ENCODE measurements around the gene ZBED2. TPM values are rescaled to one million over a fixed set of nuclear protein-coding genes. Genes with fewer than 3 reads are reported as not detected.

ZBED2 gene
- total RNA-seq, 2 experiments from 2014 or later: 27.2 to 90.6 TPM

DNA sequence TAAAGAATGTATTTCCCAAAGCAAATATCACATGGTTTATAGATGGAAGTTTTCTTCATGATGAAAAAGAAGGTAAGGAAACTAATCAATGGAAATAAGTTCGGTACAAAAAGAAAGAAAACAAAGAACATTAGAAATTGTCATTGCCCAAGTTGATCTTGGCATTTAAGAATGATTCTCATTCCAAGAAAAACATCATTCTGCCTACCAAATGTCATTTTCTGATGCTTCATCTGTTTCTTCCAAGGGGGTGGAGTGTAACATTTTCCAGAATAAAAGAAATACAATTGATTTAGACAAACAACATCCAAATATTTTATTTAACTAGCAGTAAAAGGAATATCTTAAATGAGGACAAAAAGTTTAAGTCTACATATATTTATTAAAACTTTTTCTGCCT lies 3.0 kb upstream of the ZBED2 start:
- ATAC-seq (no peak), DNase-seq (no peak)
- Mint-ChIP-seq H3K9me3 (ENCODE audit: low read depth) (peaks cover 3% of the 10 kb centered on the region), H3K27me3 (no peaks in the 10 kb centered on the region), H3K36me3 (peaks cover 74% of the 10 kb centered on the region), H3K4me3 (no peak overlapping the region), H3K4me1 (peaks cover 76% of the 10 kb centered on the region), H3K27ac (peak overlapping the region; percentile 50)
- CTCF ChIA-PET: interaction anchor here (1.2 to 3.1 kb wide), 3 partner anchors 18 to 58 kb away, joined by 3 to 11 read pairs (median 8); no protein-coding TSS in a partner anchor

DNA sequence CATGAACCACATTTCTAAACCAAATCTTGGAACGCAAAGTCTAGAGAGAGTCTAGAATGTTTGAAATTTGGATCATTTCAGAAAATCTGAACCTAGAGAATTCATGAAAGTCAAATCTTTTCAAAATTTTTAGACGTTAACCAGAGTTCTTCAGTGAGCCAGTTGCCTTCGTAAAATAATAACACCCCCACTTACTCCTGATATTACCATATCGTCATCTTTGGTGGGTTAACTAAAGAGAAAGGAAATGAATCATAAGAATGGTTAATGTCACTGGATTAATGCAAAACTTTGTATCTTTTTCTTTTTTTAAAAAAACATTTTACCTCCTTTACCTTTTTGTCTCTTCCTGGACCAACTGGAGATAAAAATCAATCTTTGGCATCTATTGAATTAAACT lies 1.2 kb upstream of the ZBED2 start:
- ATAC-seq (peak; percentile 65), DNase-seq (no peak)
- H3K36me3 Mint-ChIP-seq: peaks cover 77% of the 10 kb centered on the region
- peak overlapping the region; percentile 83 for H3K4me3 Mint-ChIP-seq
- H3K27me3 Mint-ChIP-seq: no peaks in the 10 kb centered on the region
- CTCF ChIA-PET: interaction anchor here (0.8 kb wide), 1 partner anchor 11 kb away, joined by 3 read pairs; no protein-coding TSS in a partner anchor
- H3K9me3 Mint-ChIP-seq (ENCODE audit: low read depth): peaks cover 3% of the 10 kb centered on the region
- H3K27ac Mint-ChIP-seq: peak overlapping the region; percentile 87
- H3K4me1 Mint-ChIP-seq: peaks cover 77% of the 10 kb centered on the region

DNA sequence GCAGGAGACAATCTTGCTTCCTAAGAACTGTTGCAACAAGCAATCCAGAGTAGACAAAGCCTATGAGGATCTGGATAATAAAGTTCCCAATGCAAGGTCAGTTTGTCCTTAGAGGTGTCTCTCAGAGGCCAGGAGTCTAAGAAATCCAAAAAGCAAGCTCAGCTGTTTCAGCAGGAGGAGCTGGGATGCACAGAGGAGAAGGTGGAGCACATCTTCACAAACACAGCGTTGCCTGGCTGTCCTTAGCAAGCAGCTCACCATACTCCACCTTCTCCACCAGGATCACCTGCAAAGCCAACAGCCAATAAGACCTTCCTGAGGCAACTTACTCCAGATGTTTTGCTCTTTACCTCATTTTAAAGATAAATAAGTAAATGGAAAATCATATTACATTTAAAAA lies 365 bp downstream of the ZBED2 start:
- H3K27me3 Mint-ChIP-seq: no peaks in the 10 kb centered on the region
- DNase-seq (no peak), ATAC-seq (no peak)
- H3K4me1 Mint-ChIP-seq: peaks cover 81% of the 10 kb centered on the region
- H3K36me3 Mint-ChIP-seq: peaks cover 77% of the 10 kb centered on the region
- H3K4me3 Mint-ChIP-seq: peak overlapping the region; percentile 83
- H3K27ac Mint-ChIP-seq: peak overlapping the region; percentile 87
- CTCF ChIA-PET: interaction anchor here (0.7 to 3.5 kb wide), 7 partner anchors 9 to 105 kb away, joined by 3 to 21 read pairs (median 4); no protein-coding TSS in a partner anchor
- H3K9me3 Mint-ChIP-seq (ENCODE audit: low read depth): peaks cover under 1% of the 10 kb centered on the region

DNA sequence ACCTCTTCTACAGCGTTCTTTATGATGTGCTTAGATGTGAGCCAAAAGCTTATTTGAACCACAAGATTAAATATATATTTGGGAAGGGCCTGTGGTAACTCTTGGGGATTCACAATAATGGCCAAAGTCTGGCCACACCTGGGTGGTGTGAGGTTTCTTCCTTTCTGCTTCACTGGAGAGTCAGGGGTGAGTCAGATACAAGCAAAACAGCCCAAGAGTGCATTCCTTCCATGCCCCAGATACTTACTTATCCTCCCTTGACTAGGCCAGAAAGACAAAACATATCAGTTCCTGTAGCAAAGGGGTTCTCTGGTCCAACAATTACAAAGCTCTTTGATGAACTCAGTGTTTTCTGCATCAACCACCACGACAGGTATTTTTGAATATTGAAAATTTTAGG lies 941 bp downstream of the ZBED2 start:
- Mint-ChIP-seq H3K9me3 (ENCODE audit: low read depth) (no peaks in the 10 kb centered on the region), H3K4me1 (peaks cover 84% of the 10 kb centered on the region), H3K36me3 (peaks cover 78% of the 10 kb centered on the region), H3K27ac (peak overlapping the region; percentile 87), H3K27me3 (no peaks in the 10 kb centered on the region), H3K4me3 (peak overlapping the region; percentile 83)
- CTCF ChIA-PET: interaction anchor here (1.1 to 3.5 kb wide), 7 partner anchors 9 to 106 kb away, joined by 3 to 21 read pairs (median 4); no protein-coding TSS in a partner anchor
- no peak for DNase-seq
- peak; percentile 27 for ATAC-seq

DNA sequence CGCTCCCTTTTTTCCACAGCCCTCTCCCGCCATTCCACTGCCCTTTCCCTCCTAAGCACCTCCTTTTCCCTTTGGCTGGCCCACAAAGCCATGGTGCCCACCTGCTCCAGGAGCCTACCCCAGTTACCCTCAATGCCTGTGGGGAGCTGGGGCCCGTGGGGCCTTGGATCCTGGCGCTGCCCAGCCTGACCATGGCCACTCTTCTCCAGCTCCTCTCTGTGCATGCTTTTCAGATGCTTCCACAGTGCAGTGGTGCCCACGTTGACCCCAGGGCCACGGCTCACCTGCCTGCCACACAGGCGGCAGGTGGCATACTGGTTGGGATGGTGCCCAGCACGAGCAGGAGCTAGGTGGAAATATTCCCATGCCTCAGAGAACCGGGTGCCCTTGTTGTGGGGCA lies 1.5 kb downstream of the ZBED2 start:
- no peaks in the 10 kb centered on the region for H3K9me3 Mint-ChIP-seq (ENCODE audit: low read depth)
- DNase-seq (no peak), ATAC-seq (peak; percentile 3)
- peaks cover 79% of the 10 kb centered on the region for H3K36me3 Mint-ChIP-seq
- no peaks in the 10 kb centered on the region for H3K27me3 Mint-ChIP-seq
- peaks cover 84% of the 10 kb centered on the region for H3K4me1 Mint-ChIP-seq
- peak overlapping the region; percentile 83 for H3K4me3 Mint-ChIP-seq
- CTCF ChIA-PET: interaction anchor here (1.1 to 3.5 kb wide), 8 partner anchors 9 to 106 kb away, joined by 3 to 21 read pairs (median 6); no protein-coding TSS in a partner anchor
- H3K27ac Mint-ChIP-seq: peak overlapping the region; percentile 87

DNA sequence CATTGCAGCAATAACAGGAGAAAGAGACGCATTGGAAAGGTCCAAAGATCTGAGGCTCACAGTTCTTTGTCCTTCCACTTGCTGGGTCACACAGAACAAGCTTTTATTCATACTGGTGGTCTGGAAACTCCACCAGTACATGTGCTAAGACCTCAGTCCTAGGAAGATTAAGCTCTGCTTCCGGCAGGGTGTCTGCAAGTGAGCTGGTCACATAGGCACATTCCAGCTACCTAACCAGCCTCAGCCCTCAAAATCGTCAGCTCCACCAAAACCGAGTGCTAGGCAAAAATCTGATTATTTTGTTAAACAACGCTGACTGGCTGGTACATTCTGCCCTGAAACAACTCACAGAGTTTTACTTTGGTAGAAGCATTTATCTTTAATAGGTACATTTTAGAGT lies 2.2 kb downstream of the ZBED2 start:
- Mint-ChIP-seq H3K4me3 (peak overlapping the region; percentile 83), H3K27me3 (no peaks in the 10 kb centered on the region), H3K27ac (peak overlapping the region; percentile 87), H3K4me1 (peaks cover 84% of the 10 kb centered on the region), H3K9me3 (ENCODE audit: low read depth) (no peaks in the 10 kb centered on the region), H3K36me3 (peaks cover 78% of the 10 kb centered on the region)
- CTCF ChIA-PET: interaction anchor here (1.3 to 3.5 kb wide), 5 partner anchors 11 to 98 kb away, joined by 3 to 21 read pairs (median 9); no protein-coding TSS in a partner anchor
- no peak for DNase-seq
- ATAC-seq: peak; percentile 17

DNA sequence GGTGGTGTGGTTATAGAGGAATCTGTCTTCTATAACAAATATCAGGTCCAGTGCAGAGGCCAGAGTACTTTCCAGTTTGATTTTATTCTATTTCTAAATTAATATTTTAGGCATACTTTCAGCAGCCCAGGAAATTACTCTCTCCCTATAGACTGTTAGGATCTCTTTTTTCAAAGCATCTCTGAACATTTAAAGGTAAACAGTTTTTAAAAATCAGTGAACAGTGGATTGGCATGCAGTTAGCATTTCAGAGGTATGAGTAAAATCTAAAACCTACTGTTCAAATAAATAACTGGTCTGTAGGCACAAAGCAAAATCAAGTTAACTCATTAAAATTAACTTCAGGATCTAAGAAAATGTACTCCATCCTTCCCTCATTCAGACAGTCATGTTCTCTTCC lies 3.0 kb downstream of the ZBED2 start:
- Mint-ChIP-seq H3K4me3 (peak overlapping the region; percentile 83), H3K27ac (peak overlapping the region; percentile 87), H3K36me3 (peaks cover 80% of the 10 kb centered on the region), H3K9me3 (ENCODE audit: low read depth) (no peaks in the 10 kb centered on the region), H3K4me1 (peaks cover 80% of the 10 kb centered on the region), H3K27me3 (no peaks in the 10 kb centered on the region)
- ATAC-seq (no peak), DNase-seq (no peak)
- CTCF ChIA-PET: interaction anchor here (1.4 to 3.8 kb wide), 3 partner anchors 15 to 99 kb away, joined by 3 to 24 read pairs (median 21); no protein-coding TSS in a partner anchor

DNA sequence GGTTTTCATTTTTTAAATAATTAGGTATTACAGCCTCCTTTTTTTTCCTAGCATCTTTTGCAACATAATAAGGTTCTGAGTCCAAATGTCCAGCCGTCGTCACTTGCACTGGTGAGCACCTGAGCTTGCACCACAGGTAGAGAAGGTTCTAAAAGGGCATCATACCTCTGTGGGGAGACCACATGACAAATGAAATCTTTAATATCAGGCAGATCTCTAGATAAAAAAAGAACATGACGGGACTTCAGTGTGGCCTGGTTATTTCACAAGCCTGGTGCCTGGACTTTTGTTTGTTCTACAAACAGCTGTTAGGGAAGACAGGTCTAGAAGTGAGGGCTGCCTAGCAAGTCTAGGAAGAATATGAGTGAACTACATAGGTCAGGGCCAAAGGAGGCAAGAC lies 3.6 kb downstream of the ZBED2 start:
- ATAC-seq: no peak
- Mint-ChIP-seq H3K27me3 (no peaks in the 10 kb centered on the region), H3K27ac (peak overlapping the region; percentile 79), H3K4me3 (peak overlapping the region; percentile 83), H3K9me3 (ENCODE audit: low read depth) (no peaks in the 10 kb centered on the region), H3K36me3 (peaks cover 81% of the 10 kb centered on the region), H3K4me1 (peaks cover 79% of the 10 kb centered on the region)
- CTCF ChIA-PET: interaction anchor here (0.8 to 3.8 kb wide), 3 partner anchors 13 to 25 kb away, joined by 3 to 24 read pairs (median 4); no protein-coding TSS in a partner anchor
- no peak for DNase-seq

DNA sequence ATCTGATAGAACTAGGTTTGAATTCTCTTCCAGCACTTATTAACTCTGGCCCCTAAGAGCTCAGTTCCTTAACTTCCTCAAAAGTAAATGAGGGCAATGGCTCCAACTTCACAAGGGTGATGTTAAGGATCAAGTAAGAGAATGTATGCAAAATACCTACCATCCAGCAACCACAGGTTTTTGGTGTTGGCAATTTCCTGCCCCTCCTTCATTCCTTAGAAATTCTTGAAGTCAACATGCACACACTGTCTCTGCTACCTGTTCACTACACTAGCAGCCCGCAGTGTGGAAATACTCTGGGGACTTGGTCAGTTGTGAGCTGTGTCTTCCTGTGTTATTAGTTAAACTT lies 5.0 kb downstream of the ZBED2 start:
- Mint-ChIP-seq H3K4me1 (peaks cover 70% of the 10 kb centered on the region), H3K9me3 (ENCODE audit: low read depth) (no peaks in the 10 kb centered on the region), H3K36me3 (peaks cover 81% of the 10 kb centered on the region), H3K27ac (peak overlapping the region; percentile 55), H3K4me3 (no peak overlapping the region), H3K27me3 (no peaks in the 10 kb centered on the region)
- CTCF ChIA-PET: interaction anchor here (1.3 to 3.8 kb wide), 4 partner anchors 13 to 79 kb away, joined by 4 to 24 read pairs (median 10); no protein-coding TSS in a partner anchor
- ATAC-seq (no peak), DNase-seq (no peak)

DNA sequence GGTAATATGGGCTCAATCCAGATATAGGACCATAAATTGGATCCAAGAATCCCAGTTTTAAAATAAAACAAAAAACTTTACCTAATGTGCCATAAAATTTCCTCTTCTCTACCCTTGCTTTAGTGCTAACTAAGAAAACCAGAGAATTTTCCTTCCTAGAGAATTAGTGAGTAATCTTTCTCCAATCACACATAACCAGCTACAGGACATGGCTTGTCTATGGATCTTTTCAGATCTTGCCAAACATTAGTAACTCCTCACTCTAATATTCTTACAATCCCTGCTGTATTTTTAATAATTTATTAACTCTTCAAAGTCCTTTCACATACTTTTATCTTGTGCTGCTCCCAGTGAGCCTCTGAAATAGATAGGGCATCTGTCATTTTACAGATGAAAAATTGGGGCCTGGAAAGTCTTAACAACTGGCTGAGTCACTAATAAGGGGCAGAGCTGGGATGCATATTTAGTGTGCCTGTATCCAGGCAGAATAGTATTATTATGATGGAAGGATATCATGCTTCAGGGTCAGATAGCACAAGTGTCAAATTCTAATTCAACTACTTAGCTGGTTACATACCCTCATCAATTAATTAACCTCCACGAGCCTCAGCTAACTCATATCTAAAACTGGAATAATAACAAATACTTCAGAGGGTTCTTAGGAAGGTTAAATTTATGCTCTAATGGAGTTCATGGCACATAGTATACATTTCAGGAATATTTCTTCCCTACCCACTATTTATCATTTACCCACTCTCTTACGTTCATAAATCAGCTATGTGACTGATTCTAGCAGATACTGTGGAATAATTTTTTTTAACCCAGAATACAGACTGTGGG lies 5.6 kb downstream of the ZBED2 start:
- no peak overlapping the region for H3K4me3 Mint-ChIP-seq
- CTCF ChIA-PET: interaction anchor here (1.3 to 3.8 kb wide), 4 partner anchors 12 to 79 kb away, joined by 4 to 24 read pairs (median 10); no protein-coding TSS in a partner anchor

DNA sequence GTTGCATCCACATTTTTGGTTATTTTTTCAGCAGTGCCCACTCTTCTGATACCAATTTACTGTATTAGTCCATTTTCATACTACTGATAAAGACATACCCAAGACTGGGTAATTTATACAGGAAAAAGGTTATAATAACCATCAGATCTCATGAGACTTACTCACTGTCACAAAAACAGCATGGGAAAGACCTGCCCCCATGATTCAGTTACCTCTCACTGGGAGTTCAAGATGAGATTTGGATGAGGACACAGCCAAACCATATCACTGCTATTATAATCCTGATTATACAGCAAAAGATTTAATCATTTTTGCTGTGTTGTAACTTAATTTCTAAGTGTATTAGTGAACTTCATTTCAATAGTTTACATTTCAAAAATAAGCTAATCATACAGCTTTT lies 6.6 kb downstream of the ZBED2 start:
- Mint-ChIP-seq H3K9me3 (ENCODE audit: low read depth) (no peaks in the 10 kb centered on the region), H3K4me1 (peaks cover 63% of the 10 kb centered on the region), H3K27ac (no peak overlapping the region), H3K27me3 (no peaks in the 10 kb centered on the region), H3K36me3 (peaks cover 83% of the 10 kb centered on the region), H3K4me3 (no peak overlapping the region)
- no peak for ATAC-seq
- CTCF ChIA-PET: interaction anchor here (2.4 to 3.8 kb wide), 2 partner anchors 11 to 28 kb away, joined by 15 to 24 read pairs; no protein-coding TSS in a partner anchor
- no peak for DNase-seq

More for the DNA sequence above, 5.6 kb downstream of the ZBED2 start:
- Mint-ChIP-seq H3K9me3 (ENCODE audit: low read depth) (no peaks in the 10 kb centered on the region), H3K27ac (peak overlapping the region; percentile 55), H3K4me1 (peaks cover 66% of the 10 kb centered on the region), H3K27me3 (no peaks in the 10 kb centered on the region), H3K36me3 (peaks cover 83% of the 10 kb centered on the region)
- ATAC-seq (no peak), DNase-seq (no peak)

DNA sequence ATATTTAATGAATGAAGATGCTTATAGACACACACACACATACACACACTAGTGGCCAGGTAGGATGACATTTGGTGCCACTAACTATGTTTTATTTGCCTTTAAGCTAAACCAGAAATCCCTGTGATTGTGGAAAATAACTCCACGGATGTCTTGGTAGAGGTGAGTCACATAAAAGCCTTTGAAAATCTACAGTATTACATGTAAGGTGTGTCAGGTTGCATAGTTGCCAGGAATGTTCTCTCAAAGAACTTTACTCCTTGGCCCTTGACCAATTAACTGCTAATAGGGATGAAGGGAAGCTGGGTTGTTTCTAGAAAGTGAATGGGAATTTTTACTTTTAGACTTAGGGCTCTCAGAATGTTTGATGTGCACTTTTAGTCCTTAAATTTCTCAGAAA lies 9.9 kb downstream of the ZBED2 start:
- no peak for ATAC-seq
- CTCF ChIA-PET: interaction anchor here (1.1 to 3.3 kb wide), 5 partner anchors 7 to 31 kb away, joined by 3 to 12 read pairs (median 4); no protein-coding TSS in a partner anchor
- no peak overlapping the region for H3K27ac Mint-ChIP-seq

DNA sequence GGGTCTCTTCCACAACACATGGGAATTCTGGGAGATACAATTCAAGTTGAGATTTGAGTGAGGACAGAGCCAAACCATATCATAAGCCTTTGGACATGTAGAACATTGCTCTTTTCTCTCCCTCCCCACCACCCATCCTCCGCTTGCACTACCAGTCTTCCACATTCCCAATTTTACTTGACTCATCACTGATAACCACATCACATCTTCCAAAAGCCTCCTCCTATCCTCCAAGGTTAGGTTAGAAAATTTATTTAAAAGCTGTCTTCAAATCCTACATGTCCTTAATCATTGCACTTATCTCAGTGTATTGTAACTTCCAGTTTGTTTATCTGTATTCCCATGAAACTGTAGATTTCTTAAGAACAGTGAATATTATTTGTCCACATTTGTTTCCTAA lies 10.4 kb downstream of the ZBED2 start:
- H3K4me3 Mint-ChIP-seq: no peak overlapping the region
- H3K9me3 Mint-ChIP-seq (ENCODE audit: low read depth): no peaks in the 10 kb centered on the region
- H3K4me1 Mint-ChIP-seq: peaks cover 61% of the 10 kb centered on the region
- DNase-seq (no peak), ATAC-seq (no peak)
- no peaks in the 10 kb centered on the region for H3K27me3 Mint-ChIP-seq
- peaks cover 90% of the 10 kb centered on the region for H3K36me3 Mint-ChIP-seq
- CTCF ChIA-PET: interaction anchor here (1.1 to 3.3 kb wide), 3 partner anchors 9 to 32 kb away, joined by 3 to 12 read pairs (median 4); no protein-coding TSS in a partner anchor
- no peak overlapping the region for H3K27ac Mint-ChIP-seq

More for the DNA sequence above, 9.9 kb downstream of the ZBED2 start:
- Mint-ChIP-seq H3K4me1 (peaks cover 61% of the 10 kb centered on the region), H3K9me3 (ENCODE audit: low read depth) (no peaks in the 10 kb centered on the region), H3K4me3 (no peak overlapping the region), H3K36me3 (peaks cover 89% of the 10 kb centered on the region), H3K27me3 (no peaks in the 10 kb centered on the region)
- DNase-seq: no peak
